Tibial nerve (tissue), 4 donors: ENCODE measurements around the gene SNX20.

Experiments
- EP300 ChIP-seq, 2 donors: sonication (generic); formaldehyde crosslinking; IDR thresholded peaks; one replicate each; pipeline ENCODE4 v1.6.1; 2017; ENCODE audit warnings: antibody characterized with exemption in 2 of 2, mild to moderate bottlenecking in 1 of 2
- POLR2A ChIP-seq, 2 donors: fragments of 450-650 bp; IDR thresholded peaks; one replicate each; pipeline ENCODE4 v1.6.1; 2017; ENCODE audit warnings: antibody characterized with exemption in 2 of 2, mild to moderate bottlenecking in 2 of 2, moderate library complexity in 2 of 2
- TF ChIP-seq, protein P1 (sequence below), 5 experiments: fragments of 200-600 bp in 3 of 5; fragments of 450-650 bp in 2 of 5; sonication (generic) in 3 of 5; IDR thresholded peaks; one replicate each; pipeline ENCODE4 v1.5.1; 2016 to 2019; ENCODE audit warnings: antibody characterized with exemption in 5 of 5, mild to moderate bottlenecking in 3 of 5, moderate library complexity in 2 of 5

GRCh38 chr16:50711862-50712559, 30.9 kb upstream of the SNX20 start:
- TF ChIP-seq POLR2A (IDR thresholded peaks at IDR 0.05), result no peak
- TF ChIP-seq, protein P1, sequence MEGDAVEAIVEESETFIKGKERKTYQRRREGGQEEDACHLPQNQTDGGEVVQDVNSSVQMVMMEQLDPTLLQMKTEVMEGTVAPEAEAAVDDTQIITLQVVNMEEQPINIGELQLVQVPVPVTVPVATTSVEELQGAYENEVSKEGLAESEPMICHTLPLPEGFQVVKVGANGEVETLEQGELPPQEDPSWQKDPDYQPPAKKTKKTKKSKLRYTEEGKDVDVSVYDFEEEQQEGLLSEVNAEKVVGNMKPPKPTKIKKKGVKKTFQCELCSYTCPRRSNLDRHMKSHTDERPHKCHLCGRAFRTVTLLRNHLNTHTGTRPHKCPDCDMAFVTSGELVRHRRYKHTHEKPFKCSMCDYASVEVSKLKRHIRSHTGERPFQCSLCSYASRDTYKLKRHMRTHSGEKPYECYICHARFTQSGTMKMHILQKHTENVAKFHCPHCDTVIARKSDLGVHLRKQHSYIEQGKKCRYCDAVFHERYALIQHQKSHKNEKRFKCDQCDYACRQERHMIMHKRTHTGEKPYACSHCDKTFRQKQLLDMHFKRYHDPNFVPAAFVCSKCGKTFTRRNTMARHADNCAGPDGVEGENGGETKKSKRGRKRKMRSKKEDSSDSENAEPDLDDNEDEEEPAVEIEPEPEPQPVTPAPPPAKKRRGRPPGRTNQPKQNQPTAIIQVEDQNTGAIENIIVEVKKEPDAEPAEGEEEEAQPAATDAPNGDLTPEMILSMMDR (IDR thresholded peaks at IDR 0.05), result no peak
- no peak for TF ChIP-seq EP300 (IDR thresholded peaks at IDR 0.05)
